IMR-90 (cell line): ENCODE data around the gene PTK7. TPM values are rescaled to one million over a fixed set of nuclear protein-coding genes. Genes with fewer than 3 reads are reported as not detected.
A peak's percentile ranks its signal among the peaks of the same experiment; 100 is the strongest.

Source experiments
- ATAC-seq: fragments of 200-7000 bp; cut with Tn5 transposase; 2 replicates; pipeline ENCODE4 v1.9.1; 2020; ENCODE audit warnings: low read depth, mild to moderate bottlenecking, moderate library complexity
- BruUV-seq: library from RNA; stranded (reverse); fragments of 400-500 nt; replicated peaks from 2 replicates; lab custom pipeline; 2021; lab: Mats Ljungman, UMichigan
- CTCF ChIA-PET: fragments of 300-600 bp; formaldehyde crosslinking; extraction: SDS; loops from one replicate; lab custom pipeline; 2021; ENCODE audit warnings: antibody characterized with exemption; lab: Yijun Ruan, JAX
- POLR2A ChIA-PET: fragments of 300-600 bp; sonication (Branson Sonifier 250); formaldehyde crosslinking; loops from one replicate; lab custom pipeline; 2022; ENCODE audit warnings: antibody characterized with exemption; ENCODE audit not compliant: unreplicated experiment; lab: Charles Lee
- DNase-seq: peaks from one replicate; pipeline ENCODE4 v3.0.0; 2013
- H2AFZ ChIP-seq: replicated peaks from 2 replicates; pipeline ENCODE3; 2013; ENCODE audit warnings: low read length, mild to moderate bottlenecking; ENCODE audit not compliant: poor library complexity
- H2AK5ac ChIP-seq: 2 replicates; pipeline ENCODE4 v1.6.1; 2013; ENCODE audit warnings: low read depth, low read length, inconsistent platforms
- H2AK9ac ChIP-seq: replicated peaks from 2 replicates; pipeline ENCODE3; 2013; ENCODE audit warnings: mild to moderate bottlenecking, low read depth, low read length, moderate library complexity; ENCODE audit not compliant: poor library complexity
- H2BK120ac ChIP-seq: 2 replicates; pipeline ENCODE4 v1.6.1; 2013; ENCODE audit warnings: low read depth, low read length, inconsistent platforms
- H2BK15ac ChIP-seq: 3 replicates; pipeline ENCODE4 v1.6.1; 2013; ENCODE audit warnings: low read depth, low read length, inconsistent platforms
- H2BK20ac ChIP-seq: 2 replicates; pipeline ENCODE4 v1.6.1; 2013; ENCODE audit warnings: low read depth, mild to moderate bottlenecking, inconsistent platforms, low read length, moderate library complexity
- H2BK5ac ChIP-seq: 2 replicates; pipeline ENCODE4 v1.6.1; 2013; ENCODE audit warnings: mild to moderate bottlenecking, low read depth, low read length, inconsistent platforms; ENCODE audit not compliant: poor library complexity, severe bottlenecking
- H3K14ac ChIP-seq: replicated peaks from 2 replicates; pipeline ENCODE4 v1.6.1; 2013; ENCODE audit warnings: low read depth, low read length, inconsistent platforms
- H3K18ac ChIP-seq: 2 replicates; pipeline ENCODE4 v1.6.1; 2013; ENCODE audit warnings: low read depth, low read length, control low read depth
- H3K23ac ChIP-seq: 2 replicates; pipeline ENCODE4 v1.6.1; 2013; ENCODE audit warnings: low read depth, low read length, inconsistent platforms
- H3K27ac ChIP-seq: 2 replicates; pipeline ENCODE4 v1.5.1; 2013; ENCODE audit warnings: mild to moderate bottlenecking, control low read depth, low read length; ENCODE audit not compliant: insufficient read depth
- H3K27me3 ChIP-seq: 2 replicates; pipeline ENCODE4 v1.6.1; 2013; ENCODE audit warnings: low read length; ENCODE audit not compliant: control insufficient read depth, insufficient read depth
- H3K36me3 ChIP-seq: 2 replicates; pipeline ENCODE4 v1.6.1; 2013; ENCODE audit warnings: low read length, mixed read lengths; ENCODE audit not compliant: control insufficient read depth, insufficient read depth
- H3K4ac ChIP-seq: 2 replicates; pipeline ENCODE4 v1.6.1; 2013; ENCODE audit warnings: low read depth, low read length, inconsistent platforms
- H3K4me1 ChIP-seq: 2 replicates; pipeline ENCODE4 v1.6.1; 2013; ENCODE audit warnings: low read length, mixed read lengths; ENCODE audit not compliant: control insufficient read depth, insufficient read depth
- H3K4me2 ChIP-seq: 2 replicates; pipeline ENCODE4 v1.6.1; 2013; ENCODE audit warnings: low read depth, mild to moderate bottlenecking, control low read depth, low read length, moderate library complexity
- H3K4me3 ChIP-seq: 2 replicates; pipeline ENCODE4 v1.5.1; 2013; ENCODE audit warnings: low read depth, mild to moderate bottlenecking, control low read depth, low read length, moderate library complexity; ENCODE audit not compliant: insufficient read depth
- H3K56ac ChIP-seq: 2 replicates; pipeline ENCODE4 v1.6.1; 2013; ENCODE audit warnings: low read length, inconsistent platforms; ENCODE audit not compliant: insufficient read depth; ENCODE audit errors: extremely low read depth
- H3K79me1 ChIP-seq, 2 experiments: 2 replicates each; pipeline ENCODE4 v1.6.1; 2013; ENCODE audit warnings: low read length in 2 of 2, inconsistent platforms in 1 of 2, low read depth in 1 of 2
- H3K9ac ChIP-seq: 2 replicates; pipeline ENCODE4 v1.6.1; 2013; ENCODE audit warnings: low read depth, low read length, control low read depth
- H3K9me1 ChIP-seq: 2 replicates; pipeline ENCODE4 v1.6.1; 2013; ENCODE audit warnings: low read length, inconsistent platforms; ENCODE audit not compliant: insufficient read depth
- H3K9me3 ChIP-seq: 2 replicates; pipeline ENCODE4 v1.6.1; 2013; ENCODE audit warnings: low read length; ENCODE audit not compliant: control insufficient read depth, insufficient read depth
- H4K20me1 ChIP-seq: 2 replicates; pipeline ENCODE4 v1.6.1; 2013; ENCODE audit warnings: low read length, inconsistent platforms; ENCODE audit not compliant: insufficient read depth
- H4K5ac ChIP-seq: 2 replicates; pipeline ENCODE4 v1.6.1; 2013; ENCODE audit warnings: mild to moderate bottlenecking, low read depth, low read length, control low read depth
- H4K8ac ChIP-seq, 2 experiments: 2 replicates each; pipeline ENCODE4 v1.6.1; 2013; ENCODE audit warnings: low read depth in 2 of 2, low read length in 2 of 2, control low read depth in 1 of 2, inconsistent platforms in 1 of 2
- H4K91ac ChIP-seq: 2 replicates; pipeline ENCODE4 v1.6.1; 2013; ENCODE audit warnings: low read depth, low read length, inconsistent platforms; ENCODE audit not compliant: insufficient read depth
- MAZ ChIP-seq: IDR thresholded peaks from 2 replicates; pipeline ENCODE4 v1.6.1; 2012; ENCODE audit warnings: low read depth, mild to moderate bottlenecking, low read length, improper control_type of control experiment, moderate library complexity, borderline replicate concordance
- NFE2L2 ChIP-seq: fragments of 150-350 bp; IDR thresholded peaks from 2 replicates; pipeline ENCODE4 v1.6.1; 2016; ENCODE audit warnings: low read depth, mild to moderate bottlenecking, low read length
- POLR2A ChIP-seq: IDR thresholded peaks from 2 replicates; pipeline ENCODE4 v1.6.1; 2012; ENCODE audit warnings: mild to moderate bottlenecking, low read depth, low read length
- RCOR1 ChIP-seq: IDR thresholded peaks from 2 replicates; pipeline ENCODE4 v1.6.1; 2012; ENCODE audit warnings: mild to moderate bottlenecking, low read length, improper control_type of control experiment; ENCODE audit not compliant: insufficient replicate concordance
- RFX5 ChIP-seq: IDR thresholded peaks from 2 replicates; pipeline ENCODE4 v1.8.0; 2012; ENCODE audit warnings: low read depth, mild to moderate bottlenecking, low read length, moderate library complexity
- WGBS, 2 experiments: methylation state at CpG; one replicate each; pipeline versions ENCODE4 v1.1.5 to v1.1.7; 2013; ENCODE audit warnings: missing lambda C conversion rate in 2 of 2; ENCODE audit not compliant: insufficient read length in 1 of 2; ENCODE audit errors: extremely low coverage in 2 of 2; 5-methylcytosine and 5-hydroxymethylcytosine counted together
- dilution Hi-C: fragments of 300-500 bp; cut with HindIII; formaldehyde crosslinking; loops from one replicate; pipeline ENCODE4 v1.14.3; 2018; ENCODE audit warnings: low sequenced_read_pairs; ENCODE audit not compliant: unreplicated experiment
- in situ Hi-C: fragments of 300-500 bp; cut with MboI; formaldehyde crosslinking; loops from 3 replicates; pipeline ENCODE4 v1.14.3; 2019; ENCODE audit warnings: low sequenced_read_pairs, inconsistent platforms, mixed read lengths
- intact Hi-C: fragments of 100-400 bp; cut with micrococcal nuclease; formaldehyde crosslinking; loops from 2 replicates; pipeline ENCODE4 v1.10.0; 2022
- polyA plus RNA-seq, 3 experiments: library from polyadenylated mRNA; depleted of rRNA; stranded (reverse); fragments of >200 nt; gene quantifications; 2 replicates each; pipeline ENCODE4 v1.2.3, GENCODE V29; 2012; ENCODE audit warnings: low replicate concordance in 1 of 3
- total RNA-seq: library from RNA; depleted of rRNA; stranded (reverse); fragments of >200 nt; gene quantifications from 2 replicates; pipeline ENCODE4 v1.2.3, GENCODE V29; 2012
- TF ChIP-seq, protein P1 (sequence below): fragments of 150-350 bp; IDR thresholded peaks from 2 replicates; pipeline ENCODE4 v1.6.1; 2016; ENCODE audit warnings: low read depth, mild to moderate bottlenecking, low read length, moderate library complexity, borderline replicate concordance

PTK7 gene
- total and polyA plus RNA-seq, 2 of the 4 experiments (the other 2 are of a cell fraction), result 47.1 to 142 TPM

DNA sequence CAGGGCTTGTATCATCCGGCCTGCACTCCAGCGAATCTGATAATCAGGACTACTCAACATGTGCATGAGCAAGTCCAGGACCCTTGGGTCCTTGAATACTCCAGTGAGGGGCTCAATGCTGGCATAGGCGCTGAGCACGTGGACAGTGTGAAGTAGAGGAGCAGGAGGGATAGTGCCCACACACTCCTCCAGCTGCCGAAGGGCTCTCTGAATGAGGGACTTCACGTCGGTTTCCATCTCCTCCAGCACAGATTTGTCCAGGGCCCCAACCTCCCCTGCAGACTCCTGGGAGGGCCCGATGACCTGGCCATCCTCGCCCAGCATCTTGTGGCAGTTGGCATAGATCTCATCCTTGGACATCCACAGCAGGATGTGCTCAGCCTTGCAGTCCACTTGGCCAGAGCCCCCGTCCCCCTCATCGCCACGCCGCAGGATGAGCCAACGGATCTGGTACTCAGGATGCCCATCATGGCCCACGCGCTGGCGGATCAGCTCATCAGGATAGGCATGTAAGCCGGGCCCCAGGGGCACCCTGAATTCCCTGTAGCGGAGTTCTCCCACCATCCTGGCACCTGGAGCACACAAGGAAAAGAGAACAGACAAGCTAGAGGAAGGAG, 23.8 kb upstream of the PTK7 start:
- BruUV-seq, result TSS peak; percentile 46

More for the DNA sequence above, 23.8 kb upstream of the PTK7 start:
- Histone ChIP-seq H3K23ac (peak overlapping the region; percentile 98; the same call in 1 of the 2 replicates), H3K4me2 (peak overlapping the region; percentile 99), H3K36me3 (peaks cover 47% of the 10 kb centered on the region), H4K91ac (peak overlapping the region; percentile 88), H3K4me1 (peaks cover 18% of the 10 kb centered on the region), H4K20me1 (no peaks in the 10 kb centered on the region), H3K56ac (peak overlapping the region; percentile 89; the same call in 1 of the 2 replicates), H2BK20ac (no peak overlapping the region), H3K9me3 (no peaks in the 10 kb centered on the region), H3K4me3 (peak overlapping the region; percentile 68), H3K18ac (no peak overlapping the region; the same call in 1 of the 2 replicates), H3K79me1 (peaks cover 17 to 50% of the 10 kb centered on the region in 2 experiments; a peak in 3 of 4 replicates), H3K27ac (peak overlapping the region; percentile 87), H2AFZ (peak overlapping the region; percentile 93), H2BK120ac (peak overlapping the region; percentile 71; the same call in 1 of the 2 replicates), H2AK5ac (peak overlapping the region; percentile 100), H2AK9ac (peak overlapping the region; percentile 100), H4K8ac (peak overlapping the region; percentile 84 to 100), H3K14ac (peak overlapping the region; percentile 98), H2BK15ac (peak overlapping the region; percentile 54; the same call in 1 of the 3 replicates), H3K9me1 (peaks cover 21% of the 10 kb centered on the region), H2BK5ac (peak overlapping the region; percentile 87), H3K27me3 (no peaks in the 10 kb centered on the region), H3K9ac (peak overlapping the region; percentile 95; the same call in 1 of the 2 replicates), H4K5ac (peak overlapping the region; percentile 99), H3K4ac (peak overlapping the region; percentile 98)
- DNase-seq (no peak), ATAC-seq (no peak)
- ChIA-PET CTCF (no interaction called here), POLR2A (no interaction called here)
- 89% methylated on average over 14 of the region's 19 CpGs; no CpG with 5 or more reads in 1 of the 2 experiments for WGBS, 2 experiments
- TF ChIP-seq RFX5, result no peak
- no peak for TF ChIP-seq RCOR1
- TF ChIP-seq NFE2L2, result no peak
- TF ChIP-seq POLR2A, result no peak
- no peak for TF ChIP-seq MAZ
- TF ChIP-seq, protein P1, sequence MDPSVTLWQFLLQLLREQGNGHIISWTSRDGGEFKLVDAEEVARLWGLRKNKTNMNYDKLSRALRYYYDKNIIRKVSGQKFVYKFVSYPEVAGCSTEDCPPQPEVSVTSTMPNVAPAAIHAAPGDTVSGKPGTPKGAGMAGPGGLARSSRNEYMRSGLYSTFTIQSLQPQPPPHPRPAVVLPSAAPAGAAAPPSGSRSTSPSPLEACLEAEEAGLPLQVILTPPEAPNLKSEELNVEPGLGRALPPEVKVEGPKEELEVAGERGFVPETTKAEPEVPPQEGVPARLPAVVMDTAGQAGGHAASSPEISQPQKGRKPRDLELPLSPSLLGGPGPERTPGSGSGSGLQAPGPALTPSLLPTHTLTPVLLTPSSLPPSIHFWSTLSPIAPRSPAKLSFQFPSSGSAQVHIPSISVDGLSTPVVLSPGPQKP, result no peak
- in situ Hi-C loops, result no loop called here
- dilution Hi-C loops, result no loop called here
- intact Hi-C loops, result loop anchor here (5.0 kb wide), 1 partner anchor 90 kb away; no protein-coding TSS in a partner anchor
